OCI-LY3 (cell line): Measurements from ENCODE around the gene FOXO1.

Source experiments
- H2AFZ ChIP-seq: fragments of 200-600, 300-600 bp; shearing (Covaris generic); 2 replicates; pipeline ENCODE4 v1.6.0; 2014; ENCODE audit warnings: antibody characterized with exemption, low read depth, low read length
- H3K27ac ChIP-seq: fragments of 200-600, 300-600 bp; sonication (generic); 2 replicates; pipeline ENCODE4 v1.5.1; 2014; ENCODE audit warnings: mild to moderate bottlenecking, low read length, moderate library complexity, mixed read lengths
- H3K27me3 ChIP-seq: fragments of 200-600, 300-600 bp; sonication (generic); 2 replicates; pipeline ENCODE4 v1.6.1; 2014; ENCODE audit warnings: low read depth, low read length, mixed read lengths
- H3K36me3 ChIP-seq: fragments of 200-600, 300-600 bp; sonication (generic); replicated peaks from 2 replicates; pipeline ENCODE3; 2014; ENCODE audit warnings: low read depth, low read length, mixed read lengths
- H3K4me1 ChIP-seq: fragments of 300-600, 200-600 bp; sonication (generic); 2 replicates; pipeline ENCODE4 v1.6.1; 2014; ENCODE audit warnings: low read length, mixed read lengths
- H3K4me2 ChIP-seq: fragments of 200-600, 300-600 bp; sonication (generic); 2 replicates; pipeline ENCODE4 v1.6.1; 2014; ENCODE audit warnings: low read length, mixed read lengths
- H3K4me3 ChIP-seq: fragments of 300-600, 200-600 bp; sonication (generic); 2 replicates; pipeline ENCODE4 v1.5.1; 2014; ENCODE audit warnings: antibody characterized with exemption, mild to moderate bottlenecking, low read length, moderate library complexity
- H3K79me2 ChIP-seq: fragments of 300-600, 200-600 bp; shearing (Covaris generic); 2 replicates; pipeline ENCODE4 v1.6.1; 2014; ENCODE audit warnings: mild to moderate bottlenecking, low read length, mixed read lengths
- H3K9ac ChIP-seq: fragments of 300-600, 200-600 bp; shearing (Covaris generic); 2 replicates; pipeline ENCODE4 v1.6.0; 2014; ENCODE audit warnings: mild to moderate bottlenecking, low read length, moderate library complexity
- H3K9me3 ChIP-seq: fragments of 200-600, 300-600 bp; shearing (Covaris generic); 2 replicates; pipeline ENCODE4 v1.6.1; 2014; ENCODE audit warnings: low read length, mixed read lengths; ENCODE audit not compliant: insufficient read depth
- H4K20me1 ChIP-seq: fragments of 200-600, 300-600 bp; sonication (generic); 2 replicates; pipeline ENCODE4 v1.6.1; 2016; ENCODE audit warnings: low read length, mixed read lengths; ENCODE audit not compliant: insufficient read depth
- CTCF ChIP-seq: fragments of 200-600, 300-600 bp; sonication (generic); IDR thresholded peaks from 2 replicates; pipeline ENCODE4 v1.5.1; 2014; ENCODE audit warnings: antibody characterized with exemption, low read length, low read depth
- EZH2phosphoT487 ChIP-seq: fragments of 200-600 bp; shearing (Covaris generic); IDR thresholded peaks from 2 replicates; pipeline ENCODE4 v1.6.1; 2018; ENCODE audit warnings: antibody characterized with exemption, mixed run types, low read depth

Gene FOXO1

GRCh38 chr13:40569024-40569350 is 97.5 kb downstream of the FOXO1 start:
- Histone ChIP-seq H2AFZ (no peak overlapping the region), H3K27me3 (no peaks in the 10 kb centered on the region), H3K79me2 (peaks cover 91% of the 10 kb centered on the region), H4K20me1 (peaks cover 79% of the 10 kb centered on the region), H3K27ac (no peak overlapping the region), H3K4me3 (no peak overlapping the region), H3K36me3 (no peaks in the 10 kb centered on the region), H3K4me2 (no peak overlapping the region), H3K9me3 (no peaks in the 10 kb centered on the region), H3K9ac (no peak overlapping the region), H3K4me1 (peaks cover 7% of the 10 kb centered on the region; the same call in 1 of the 2 replicates)
- TF ChIP-seq CTCF (no peak), EZH2phosphoT487 (no peak)

GRCh38 chr13:40568246-40569023 is 98.0 kb downstream of the FOXO1 start:
- Histone ChIP-seq H2AFZ (no peak overlapping the region), H3K4me3 (no peak overlapping the region), H3K27ac (no peak overlapping the region), H3K4me1 (peaks cover 7% of the 10 kb centered on the region; the same call in 1 of the 2 replicates), H3K9me3 (no peaks in the 10 kb centered on the region), H3K9ac (no peak overlapping the region), H4K20me1 (peaks cover 79% of the 10 kb centered on the region), H3K36me3 (no peaks in the 10 kb centered on the region), H3K27me3 (no peaks in the 10 kb centered on the region), H3K79me2 (peaks cover 91% of the 10 kb centered on the region), H3K4me2 (no peak overlapping the region)
- TF ChIP-seq EZH2phosphoT487, result no peak
- no peak for TF ChIP-seq CTCF

GRCh38 chr13:40566811-40567210 is 99.6 kb downstream of the FOXO1 start:
- H3K27me3 ChIP-seq, result no peaks in the 10 kb centered on the region
- H2AFZ ChIP-seq, result no peak overlapping the region
- no peak overlapping the region for H3K27ac ChIP-seq
- H3K4me2 ChIP-seq, result no peak overlapping the region
- H3K36me3 ChIP-seq, result no peaks in the 10 kb centered on the region
- H3K9me3 ChIP-seq, result no peaks in the 10 kb centered on the region
- peaks cover 91% of the 10 kb centered on the region for H3K79me2 ChIP-seq
- TF ChIP-seq EZH2phosphoT487 (no peak), CTCF (no peak)
- H3K4me3 ChIP-seq, result no peak overlapping the region
- peaks cover 7% of the 10 kb centered on the region; the same call in 1 of the 2 replicates for H3K4me1 ChIP-seq
- H3K9ac ChIP-seq, result no peak overlapping the region
- peaks cover 79% of the 10 kb centered on the region for H4K20me1 ChIP-seq

GRCh38 chr13:40565282-40566148 is 100.9 kb downstream of the FOXO1 start:
- TF ChIP-seq EZH2phosphoT487 (no peak), CTCF (no peak)
- peaks cover 70% of the 10 kb centered on the region for H4K20me1 ChIP-seq
- no peaks in the 10 kb centered on the region for H3K9me3 ChIP-seq
- H3K36me3 ChIP-seq, result peaks cover under 1% of the 10 kb centered on the region
- no peak overlapping the region for H3K27ac ChIP-seq
- no peak overlapping the region for H3K4me3 ChIP-seq
- H3K27me3 ChIP-seq, result no peaks in the 10 kb centered on the region
- peaks cover 4% of the 10 kb centered on the region; the same call in 1 of the 2 replicates for H3K4me1 ChIP-seq
- peaks cover 83% of the 10 kb centered on the region for H3K79me2 ChIP-seq
- no peak overlapping the region for H3K4me2 ChIP-seq
- no peak overlapping the region for H2AFZ ChIP-seq
- no peak overlapping the region for H3K9ac ChIP-seq
